AG09319 (cell line): ENCODE data around the gene NFATC2.
"Not testable (repeated sequence)": the region's sequence is repeated elsewhere in the genome, so short reads cannot be mapped to it uniquely, and the experiment has no call there.

Source experiments
- DNase-seq: peaks from one replicate; pipeline ENCODE4 v3.0.0-alpha.2; 2010; ENCODE audit warnings: low read depth; ENCODE audit errors: extremely low read depth
- CTCF ChIP-seq: IDR thresholded peaks from 2 replicates; pipeline ENCODE4 v1.5.1; 2011; ENCODE audit warnings: low read depth, mild to moderate bottlenecking, inconsistent platforms, low read length, moderate library complexity

The NFATC2 gene

DNA sequence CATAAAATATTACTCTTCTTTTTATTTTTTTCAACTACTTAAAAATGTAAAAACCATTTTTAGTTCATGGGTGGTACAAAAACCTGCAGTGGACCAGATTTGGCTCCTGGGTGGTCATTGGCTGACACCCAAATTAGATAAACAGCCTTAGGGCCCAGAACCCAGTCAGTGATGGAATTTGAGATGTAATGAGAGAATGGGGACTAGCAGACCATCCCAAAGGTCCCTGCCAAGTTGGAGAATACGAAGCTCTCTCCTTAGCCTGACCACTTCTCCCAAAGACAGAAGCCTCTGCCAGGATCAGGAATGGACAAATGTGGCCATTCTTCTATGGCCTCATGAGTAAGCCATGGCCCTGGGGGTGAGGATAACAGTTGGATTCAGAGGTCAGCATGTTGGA, 194.7 kb downstream of the NFATC2 start:
- no peak for DNase-seq
- TF ChIP-seq CTCF = no peak

- TF ChIP-seq CTCF = no peak
- DNase-seq = no peak
These were observed 195.6 kb downstream of the NFATC2 start for GRCh38 chr20:51346686-51347485.

- no peak for TF ChIP-seq CTCF
- DNase-seq = peak; percentile 46
These were observed 196.9 kb downstream of the NFATC2 start for GRCh38 chr20:51345601-51346101.

- not testable (repeated sequence) for DNase-seq
These were observed 198.7 kb downstream of the NFATC2 start for GRCh38 chr20:51343802-51344201.

- no peak for DNase-seq
- TF ChIP-seq CTCF = no peak
These were observed 199.8 kb downstream of the NFATC2 start for GRCh38 chr20:51342510-51343236.

DNA sequence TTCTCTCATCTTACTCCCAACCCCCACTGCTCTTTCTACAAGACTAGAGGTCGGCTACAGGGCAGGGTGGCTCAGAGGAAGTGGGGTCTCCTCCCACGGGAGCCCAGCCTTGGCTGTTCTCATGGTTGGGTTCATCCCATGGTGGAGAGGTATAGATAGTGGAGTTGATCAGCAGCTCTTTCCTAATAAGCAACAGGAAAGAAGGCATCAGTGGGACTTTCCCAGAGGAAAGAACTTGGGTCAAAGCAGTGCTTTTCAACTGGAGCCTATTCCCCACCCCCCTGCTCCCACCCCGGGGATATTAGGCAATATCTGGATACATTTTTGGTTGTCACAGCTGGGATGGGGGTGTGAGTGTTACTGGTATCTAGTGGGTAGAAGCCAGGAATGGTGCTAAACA, 200.9 kb downstream of the NFATC2 start:
- TF ChIP-seq CTCF = no peak
- no peak for DNase-seq

DNA sequence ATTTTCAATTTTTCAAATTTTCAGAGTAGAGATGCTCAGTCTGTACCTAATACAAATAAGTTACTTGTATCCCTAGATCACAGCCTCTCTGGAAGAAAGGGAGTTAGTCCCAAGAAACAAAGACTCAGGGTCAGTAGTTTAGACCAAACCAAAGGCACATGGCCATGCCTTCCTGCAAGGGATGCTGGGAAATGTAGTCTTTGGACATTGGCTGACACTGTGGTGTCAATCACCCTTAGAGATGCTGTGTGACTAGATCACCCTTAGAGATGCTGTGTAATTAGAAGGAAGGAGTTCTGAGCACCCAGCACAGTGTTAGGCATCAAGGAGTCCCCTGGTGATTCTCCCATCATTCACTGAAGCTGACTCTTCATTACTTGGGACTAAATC, 202.1 kb downstream of the NFATC2 start:
- TF ChIP-seq CTCF = no peak
- DNase-seq = no peak
